AG08395 (cell line): ENCODE data around the gene SETD7.
"Not testable (repeated sequence)": the region's sequence is repeated elsewhere in the genome, so short reads cannot be mapped to it uniquely, and the experiment has no call there.

ENCODE experiments used
- DNase-seq: peaks from one replicate; pipeline ENCODE4 v3.0.0; 2012; ENCODE audit warnings: mixed read lengths, low spot score

SETD7 gene

DNA sequence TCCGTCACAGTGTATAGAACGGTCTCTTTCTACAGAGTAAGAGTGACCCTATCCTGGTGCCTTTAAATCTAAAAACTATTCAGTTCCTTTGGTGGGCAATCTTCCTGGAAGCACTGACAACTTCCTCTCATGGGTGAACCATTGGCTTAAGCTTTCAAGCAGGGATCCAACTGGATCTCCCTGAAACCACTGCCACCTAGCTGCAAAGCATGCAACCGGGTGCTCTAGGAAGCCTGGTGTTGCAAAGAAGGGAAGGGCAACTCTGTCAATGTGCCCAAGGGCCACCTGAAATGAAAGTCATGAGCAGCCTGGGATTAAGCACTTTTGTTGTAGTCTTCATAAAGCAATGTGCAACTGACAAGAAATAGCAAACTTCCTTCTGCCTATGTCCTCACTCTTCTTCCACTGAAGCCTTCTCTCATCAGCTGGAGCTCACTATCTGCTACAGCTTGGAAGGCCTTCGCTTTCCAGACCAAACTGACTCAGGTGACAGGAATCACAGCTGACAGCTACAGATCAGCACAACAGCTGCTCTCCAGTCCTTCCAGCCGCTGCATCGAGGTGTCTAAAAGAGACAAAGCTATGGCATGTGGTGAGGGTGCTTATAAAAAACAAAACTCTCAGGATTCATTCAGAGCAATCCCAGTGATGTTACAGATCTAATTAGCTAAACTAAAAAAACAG lies 46.1 kb downstream of the SETD7 start:
- DNase-seq, result no peak

DNA sequence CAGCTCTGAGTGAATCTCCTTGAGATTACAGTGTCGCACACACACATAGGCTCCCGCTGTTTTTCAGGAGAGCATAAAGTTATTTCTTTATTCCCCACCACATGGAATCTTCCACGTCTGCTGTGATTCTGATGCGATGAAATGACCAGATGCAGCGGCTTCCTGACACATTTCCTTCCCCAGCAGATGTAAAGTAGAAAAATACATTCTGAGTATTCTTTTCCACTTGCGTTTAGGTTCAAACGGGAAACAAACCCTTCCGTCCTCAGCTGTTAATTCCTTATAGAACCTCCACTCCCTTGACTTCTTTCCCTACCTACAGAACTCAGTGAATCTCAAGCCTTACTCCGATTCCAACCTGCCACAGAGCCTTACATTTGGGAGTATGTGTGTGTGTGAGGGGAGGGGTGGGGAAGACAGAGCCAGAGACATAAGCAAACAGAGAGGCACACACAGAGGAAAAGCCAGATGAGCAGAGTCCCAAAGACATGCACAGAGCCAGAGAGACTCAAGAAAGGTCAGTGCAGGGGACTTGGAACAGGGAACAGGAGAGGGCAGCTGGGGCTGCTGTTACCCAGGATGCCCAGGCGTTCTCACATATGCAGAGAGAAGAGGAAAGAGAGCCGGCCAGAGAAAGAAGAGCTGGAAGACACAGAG lies 47.3 kb downstream of the SETD7 start:
- no peak for DNase-seq

DNA sequence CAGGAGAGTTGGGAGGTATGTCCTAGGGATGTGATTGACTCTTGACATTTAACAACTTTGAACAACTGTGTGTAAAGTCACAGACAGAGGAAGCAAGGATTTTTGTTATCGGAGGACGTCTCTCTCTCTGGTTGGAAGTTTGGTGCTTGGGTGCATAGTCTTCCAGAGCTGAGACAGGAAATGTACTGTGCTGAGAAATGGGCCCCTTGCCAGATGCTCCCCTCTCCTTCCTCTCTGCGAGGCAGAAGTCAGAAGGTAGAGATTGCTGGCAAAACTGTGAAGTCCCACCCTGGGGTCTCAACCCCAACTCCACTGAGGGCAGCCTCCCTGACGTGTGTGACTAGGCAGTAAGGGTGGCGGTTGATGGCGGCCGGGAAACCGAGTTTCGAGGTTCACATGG lies 49.2 kb downstream of the SETD7 start:
- DNase-seq, result no peak

DNA sequence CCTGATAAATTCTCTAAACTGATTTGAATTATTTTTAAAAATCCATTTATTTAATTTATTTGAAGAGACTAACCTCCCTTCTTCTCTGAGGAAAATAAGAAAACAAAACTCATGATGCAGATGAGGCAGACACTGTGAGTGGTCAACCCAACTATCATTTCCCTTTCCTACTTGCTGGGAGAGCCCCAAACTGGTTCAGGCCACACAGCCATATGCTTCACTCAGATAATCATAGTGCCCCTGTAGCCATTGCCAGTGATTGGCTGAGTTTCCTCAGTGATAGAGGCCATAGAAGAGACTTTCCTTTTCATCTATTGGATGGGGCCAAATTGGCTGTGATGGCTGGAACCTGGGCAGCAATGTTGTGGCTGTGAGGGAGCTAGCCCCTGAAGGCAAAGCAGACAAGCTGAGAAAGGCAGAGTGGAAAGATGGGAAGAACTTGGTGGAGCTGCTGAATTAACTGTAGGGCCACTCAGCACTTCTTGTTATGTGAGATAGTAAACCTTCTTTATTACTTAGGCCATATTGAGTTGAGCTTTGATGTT lies 52.3 kb downstream of the SETD7 start:
- no peak for DNase-seq

DNA sequence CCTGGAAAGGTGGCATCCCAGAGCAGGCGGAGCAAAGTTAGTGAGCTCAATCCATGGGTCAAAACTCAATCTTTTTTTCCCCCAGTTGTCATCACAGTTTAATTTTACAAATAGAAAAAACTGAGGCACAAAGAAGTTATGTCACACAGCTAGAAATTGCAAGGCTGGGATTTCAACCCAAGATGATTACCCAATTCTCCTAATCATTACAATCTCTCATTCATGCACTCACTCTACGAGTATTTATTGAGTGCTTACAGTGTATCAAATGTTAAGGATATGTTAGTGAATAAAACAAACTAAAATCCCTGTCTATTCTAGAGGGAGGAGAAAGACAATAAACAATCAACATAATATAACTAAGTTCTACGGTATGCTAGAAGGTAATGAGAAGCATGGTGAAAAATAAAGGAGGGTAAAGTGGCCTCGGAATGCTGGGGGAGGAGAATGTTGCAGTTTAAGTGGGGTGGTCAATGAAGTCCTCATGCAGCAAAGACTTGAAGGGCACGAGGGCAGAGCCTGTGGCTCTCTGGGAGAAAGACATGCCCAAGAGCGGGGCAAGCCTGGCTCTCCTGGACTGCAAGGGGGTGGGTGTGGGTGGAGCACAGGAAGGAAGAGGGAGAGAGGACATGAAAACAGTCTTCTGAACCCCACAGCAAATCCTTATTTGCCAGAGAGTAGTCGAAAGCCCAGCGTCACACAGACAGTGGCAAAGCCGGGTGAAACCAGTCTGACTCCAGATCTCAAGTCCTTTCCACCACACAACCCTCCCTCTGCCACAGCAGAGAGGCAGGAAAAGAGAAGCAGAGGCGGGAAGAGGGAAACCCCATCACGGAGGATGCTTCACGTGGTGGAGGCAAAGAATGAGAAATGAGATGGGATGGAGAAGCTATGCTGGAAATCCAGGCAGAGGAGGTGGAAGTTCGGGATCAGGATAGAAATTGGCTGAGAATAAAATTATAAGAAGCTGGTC lies 53.8 kb downstream of the SETD7 start:
- no peak for DNase-seq

DNA sequence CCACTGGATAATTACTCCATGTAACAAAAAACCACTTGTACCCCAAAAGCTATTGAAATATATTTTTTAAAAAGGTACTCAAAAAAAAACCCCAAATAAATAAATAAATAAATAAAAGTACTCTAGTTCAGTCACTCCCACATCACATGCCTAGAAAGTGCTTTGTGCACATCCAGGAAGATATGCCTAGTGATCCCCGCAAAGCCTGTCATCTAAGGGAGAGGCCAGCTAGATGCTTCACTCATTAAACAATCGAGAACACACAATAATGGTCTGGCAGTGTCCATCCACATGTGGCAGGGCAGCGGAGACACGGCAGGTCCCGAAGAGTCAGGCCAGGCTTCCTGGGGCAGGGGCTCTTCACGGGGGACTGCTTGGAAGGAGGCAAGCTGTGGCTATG lies 54.5 kb downstream of the SETD7 start:
- DNase-seq, result no peak

DNA sequence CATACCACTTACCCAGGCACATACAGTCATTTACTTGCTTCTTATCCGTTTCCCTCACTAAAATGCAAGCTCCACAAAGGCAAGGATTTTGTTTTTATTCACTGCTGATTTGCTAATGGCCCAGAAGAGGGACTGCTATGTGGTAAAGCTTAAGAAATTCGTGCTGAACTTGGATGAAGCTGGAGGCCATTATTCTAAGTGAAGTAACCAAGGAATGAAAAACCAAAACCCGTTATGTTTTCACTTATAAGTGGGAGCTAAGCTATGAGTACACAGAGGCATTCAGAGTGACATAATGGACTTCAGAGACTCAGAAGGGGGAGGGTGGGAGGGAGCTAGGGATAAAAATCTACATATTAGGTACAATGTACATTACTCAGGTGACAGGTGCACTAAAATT lies 54.9 kb downstream of the SETD7 start:
- no peak for DNase-seq

DNA sequence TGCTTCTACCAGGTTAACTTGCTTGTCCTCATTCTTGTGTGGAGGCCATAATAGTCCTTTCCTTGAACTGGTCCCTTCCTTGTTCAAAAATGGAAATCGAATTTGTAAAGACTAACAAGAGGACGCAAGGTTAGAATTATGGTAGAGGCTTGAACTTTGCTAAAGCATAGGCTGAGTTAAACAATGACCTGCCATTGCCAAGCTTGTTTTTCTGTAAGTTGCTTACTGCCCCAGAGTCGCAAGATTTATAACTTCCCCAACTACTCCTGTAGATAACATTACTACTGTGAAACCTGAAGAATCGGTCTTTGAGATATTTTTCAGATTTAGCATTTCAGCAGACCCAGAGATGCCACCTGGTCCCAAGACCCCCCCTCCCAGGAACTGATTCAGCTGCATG lies 56.8 kb downstream of the SETD7 start:
- DNase-seq, result no peak

DNA sequence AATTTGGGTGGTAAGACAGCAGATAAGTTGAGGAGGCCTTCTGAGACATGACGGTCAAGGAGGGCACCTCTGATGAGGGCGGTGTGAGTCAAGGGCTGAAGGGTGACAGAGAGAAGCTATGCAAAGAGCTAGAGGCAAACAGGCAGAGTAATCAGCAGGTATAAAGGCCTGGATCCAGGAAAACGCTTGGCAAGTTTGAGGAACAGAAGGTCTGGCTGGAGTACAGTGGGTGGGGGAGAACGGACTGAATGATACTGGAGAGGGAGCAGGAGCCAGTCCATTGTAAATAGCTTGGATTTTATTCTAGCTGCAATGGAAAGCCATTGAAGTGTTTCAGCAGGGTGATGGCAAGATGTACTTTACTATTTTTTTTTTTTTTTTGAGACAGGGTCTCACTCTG lies 62.8 kb downstream of the SETD7 start:
- no peak for DNase-seq

DNA sequence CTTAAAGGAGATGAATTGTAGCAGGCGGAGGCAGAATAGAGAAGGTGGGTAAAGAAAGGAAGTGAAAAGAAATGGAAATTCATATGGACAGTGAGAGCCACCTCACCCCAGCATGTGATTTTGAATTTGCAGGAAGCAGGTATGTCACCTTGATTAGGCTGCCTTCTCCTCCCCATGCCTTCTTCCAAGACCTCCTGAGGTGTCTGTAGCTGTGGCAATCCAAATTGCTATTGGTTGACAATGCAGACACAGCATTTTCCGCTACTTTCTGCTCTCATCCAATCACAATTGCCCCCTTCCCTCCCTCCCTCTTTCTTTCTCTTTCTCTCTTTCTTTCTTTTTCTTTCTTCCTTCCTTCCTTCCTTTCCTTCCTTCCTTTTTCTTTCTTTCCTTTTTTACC lies 63.6 kb downstream of the SETD7 start:
- DNase-seq, result no peak

DNA sequence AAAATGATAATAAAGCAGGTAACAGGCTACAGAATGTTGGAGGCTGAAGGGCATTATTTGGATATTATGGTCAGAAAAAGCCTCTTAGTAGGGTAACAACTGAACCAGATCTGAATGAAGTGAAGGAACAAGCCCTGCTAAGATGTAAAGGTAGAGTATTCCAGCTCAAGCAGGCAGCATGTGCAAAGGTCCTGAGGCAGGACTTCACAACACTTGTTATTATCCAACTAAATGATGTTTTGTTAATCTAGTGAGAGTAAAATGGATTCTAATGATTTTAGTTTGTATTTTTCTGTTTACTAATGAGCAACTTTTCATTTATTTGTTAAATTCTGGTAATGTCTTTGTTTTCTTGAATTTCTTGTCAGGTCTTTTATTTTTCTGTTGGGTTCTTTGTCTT lies 66.4 kb downstream of the SETD7 start:
- DNase-seq, result no peak

DNA sequence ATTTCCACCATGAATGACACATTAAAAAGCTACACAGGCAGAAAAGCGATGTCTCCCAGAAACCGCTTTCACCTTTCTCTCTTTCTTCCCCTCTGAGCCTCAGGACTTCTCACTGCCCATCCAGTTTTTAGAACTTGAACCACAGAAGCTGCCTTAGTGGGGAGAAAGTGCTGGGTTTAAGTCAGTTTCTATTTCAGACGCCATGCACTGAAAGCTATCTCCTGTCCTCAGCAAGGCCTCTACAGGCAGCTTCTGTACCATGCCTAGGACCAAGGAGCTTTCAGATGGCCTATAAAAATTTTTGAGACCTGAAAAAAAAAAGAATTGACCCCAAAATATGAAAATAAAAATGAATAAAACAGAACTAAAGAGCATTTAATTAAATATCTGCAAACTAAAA lies 67.6 kb downstream of the SETD7 start:
- DNase-seq, result no peak

DNA sequence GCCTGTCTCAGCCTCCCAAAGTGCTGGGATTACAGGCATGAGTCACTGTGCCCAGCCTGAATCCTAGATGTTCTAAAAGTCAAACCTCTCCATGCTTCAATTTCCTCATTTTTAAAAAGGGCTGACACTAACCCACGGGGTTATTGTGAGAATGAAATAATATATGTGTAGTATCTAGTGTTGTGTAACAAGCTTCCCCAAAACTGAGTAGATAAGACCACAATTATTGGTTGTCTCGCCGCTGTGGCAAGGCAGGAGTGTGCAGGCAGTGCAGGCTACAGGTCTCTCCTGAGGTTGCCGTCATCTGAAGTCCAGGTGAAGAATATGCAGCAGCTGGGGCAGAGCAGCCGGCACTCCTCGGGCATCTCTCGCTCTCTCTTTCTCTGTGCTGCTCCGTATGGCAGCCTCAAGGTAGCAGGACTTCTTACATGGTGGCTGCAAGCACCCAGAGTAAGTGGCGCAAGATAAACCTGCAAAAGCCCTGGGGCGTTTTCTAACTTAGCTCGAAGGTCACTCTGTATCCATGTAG lies 71.2 kb downstream of the SETD7 start:
- DNase-seq, result no peak

DNA sequence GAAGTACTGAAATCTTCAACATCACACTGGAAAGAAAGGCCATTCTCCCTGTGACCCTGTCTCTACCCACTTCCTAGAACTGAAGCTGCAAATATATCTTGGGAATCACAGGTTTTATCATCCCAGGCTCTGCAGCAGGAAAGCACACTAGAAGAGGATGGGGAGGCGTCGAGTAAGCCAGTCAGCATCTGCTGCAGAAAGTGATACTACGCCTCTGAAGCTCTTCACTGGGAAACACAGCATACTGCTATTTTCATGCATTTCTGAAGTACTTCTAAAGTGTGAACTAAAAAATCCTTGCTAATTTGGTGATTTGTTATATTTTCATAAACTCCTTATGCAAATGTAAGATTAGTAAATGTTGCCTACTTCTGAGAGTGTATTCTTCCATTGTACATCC lies 73.0 kb downstream of the SETD7 start:
- DNase-seq, result no peak

DNA sequence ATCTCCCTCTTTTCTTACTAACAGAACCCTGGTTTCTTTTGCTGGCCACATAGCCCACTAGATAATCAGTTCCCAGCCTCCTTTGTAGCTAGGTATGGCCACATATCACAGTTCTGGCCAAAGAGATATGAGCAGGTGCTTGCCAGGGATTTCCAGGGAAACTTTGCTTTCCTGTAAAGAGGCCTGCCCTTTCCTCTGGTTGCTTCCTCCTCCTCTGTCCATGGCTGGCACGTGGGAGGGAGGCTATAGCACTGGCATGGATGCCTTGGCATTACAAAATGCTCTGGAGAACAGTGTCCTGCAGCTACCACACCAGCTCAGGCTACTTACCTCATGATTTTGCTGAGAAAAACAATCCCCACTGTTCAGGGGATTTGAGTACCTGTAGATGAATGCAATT lies 74.6 kb downstream of the SETD7 start:
- DNase-seq, result no peak

DNA sequence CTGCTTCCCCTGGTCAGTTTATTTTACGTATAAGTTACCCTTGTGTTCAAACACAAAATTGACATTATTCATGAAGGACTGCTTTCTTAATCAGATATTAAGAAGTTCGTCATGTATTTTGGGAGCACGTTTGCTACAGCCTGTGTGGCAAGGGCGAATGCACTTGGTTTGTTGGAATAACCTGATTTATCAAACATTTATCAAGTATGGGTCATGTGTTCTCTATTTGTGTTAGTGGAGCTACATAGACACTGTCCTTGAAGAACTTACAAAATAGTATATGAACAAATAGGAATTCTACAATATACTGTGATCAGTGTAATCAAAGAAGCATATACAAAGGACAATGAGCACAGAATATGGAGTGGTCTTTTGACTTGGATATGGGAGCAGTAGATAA lies 79.7 kb downstream of the SETD7 start:
- DNase-seq, result no peak

DNA sequence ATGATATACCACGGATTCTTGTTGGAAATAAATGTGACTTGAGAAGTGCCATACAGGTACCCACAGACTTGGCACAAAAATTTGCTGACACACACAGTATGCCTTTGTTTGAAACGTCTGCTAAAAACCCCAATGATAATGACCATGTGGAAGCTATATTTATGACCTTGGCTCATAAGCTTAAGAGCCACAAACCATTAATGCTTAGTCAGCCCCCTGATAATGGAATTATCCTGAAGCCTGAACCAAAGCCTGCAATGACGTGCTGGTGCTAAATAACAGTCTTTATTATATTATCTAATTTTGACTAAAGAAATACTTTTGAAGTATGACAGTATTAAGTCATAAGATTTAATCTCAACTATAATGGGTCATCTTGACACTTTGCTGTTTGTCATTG lies 83.2 kb downstream of the SETD7 start:
- no peak for DNase-seq

DNA sequence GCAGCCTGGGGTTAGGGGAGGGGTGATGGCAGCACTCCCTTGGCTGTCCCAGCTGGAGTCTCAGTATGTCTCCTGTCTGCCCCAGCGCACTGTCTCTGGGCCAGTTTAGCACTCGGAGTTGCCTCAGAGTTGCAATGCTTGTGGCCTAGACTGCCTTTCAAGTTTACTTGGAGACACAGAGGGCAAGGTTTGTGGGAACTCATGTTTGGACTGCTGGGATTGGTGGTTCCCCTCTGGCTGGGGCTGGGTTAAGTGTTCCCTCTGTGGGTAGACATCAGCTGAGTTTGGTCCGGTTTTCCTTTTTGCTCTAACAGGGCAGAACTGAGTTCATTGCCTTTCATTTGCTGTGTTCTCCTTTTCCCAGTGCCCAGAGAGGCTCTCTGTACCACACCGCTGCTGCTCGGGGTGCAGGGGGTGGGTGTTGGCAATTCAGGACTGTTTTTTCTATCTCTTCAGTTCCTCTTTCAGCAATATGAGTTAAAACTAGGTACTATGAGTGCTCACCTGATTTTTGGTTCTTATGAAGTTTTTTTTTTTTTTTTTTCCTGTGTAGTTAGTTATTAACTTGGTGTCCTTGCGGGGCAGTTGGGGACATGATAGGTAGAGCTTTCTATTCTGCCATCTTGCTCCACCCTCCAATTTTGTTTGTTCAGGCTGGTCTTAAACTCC lies 84.9 kb downstream of the SETD7 start:
- DNase-seq, result no peak

DNA sequence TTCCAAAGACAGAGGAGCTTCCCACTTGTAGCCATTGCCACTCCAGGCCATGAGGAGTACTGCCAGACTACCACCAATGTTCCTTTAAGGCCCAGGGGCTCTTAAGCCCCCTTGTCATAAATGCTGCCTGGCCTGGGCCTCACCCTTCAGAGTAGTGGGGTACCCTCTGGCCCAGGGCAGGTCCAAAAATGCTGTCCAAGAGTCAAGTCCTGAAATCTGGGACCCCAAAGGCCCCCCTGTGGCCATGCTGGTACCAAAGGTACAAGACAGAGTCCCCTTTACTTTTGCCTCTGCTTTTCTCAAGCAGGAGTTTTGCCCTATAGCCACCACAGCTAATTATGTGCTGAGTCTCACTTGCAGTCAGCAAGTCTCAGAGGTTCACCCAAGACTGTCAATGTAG lies 85.7 kb downstream of the SETD7 start:
- no peak for DNase-seq

DNA sequence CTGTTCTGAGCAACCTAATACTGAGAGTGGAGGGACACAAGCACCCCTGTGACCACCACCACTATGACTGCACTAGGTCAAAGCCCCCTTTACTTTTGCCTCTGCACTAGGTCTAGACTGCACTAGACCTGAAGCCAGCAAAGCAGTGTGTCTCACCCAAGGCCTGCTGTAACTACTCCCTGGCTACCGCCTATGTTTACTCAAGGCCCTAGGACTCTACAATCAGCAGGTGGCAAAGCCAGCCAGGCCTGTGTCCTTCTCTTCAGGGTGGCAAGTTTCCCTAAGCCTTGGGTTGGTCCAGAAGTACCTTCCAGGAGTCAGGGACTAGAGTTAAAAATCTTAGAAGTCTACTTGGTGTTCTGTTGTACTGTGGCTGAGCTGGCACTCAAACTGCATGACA lies 86.2 kb downstream of the SETD7 start:
- DNase-seq, result no peak

DNA sequence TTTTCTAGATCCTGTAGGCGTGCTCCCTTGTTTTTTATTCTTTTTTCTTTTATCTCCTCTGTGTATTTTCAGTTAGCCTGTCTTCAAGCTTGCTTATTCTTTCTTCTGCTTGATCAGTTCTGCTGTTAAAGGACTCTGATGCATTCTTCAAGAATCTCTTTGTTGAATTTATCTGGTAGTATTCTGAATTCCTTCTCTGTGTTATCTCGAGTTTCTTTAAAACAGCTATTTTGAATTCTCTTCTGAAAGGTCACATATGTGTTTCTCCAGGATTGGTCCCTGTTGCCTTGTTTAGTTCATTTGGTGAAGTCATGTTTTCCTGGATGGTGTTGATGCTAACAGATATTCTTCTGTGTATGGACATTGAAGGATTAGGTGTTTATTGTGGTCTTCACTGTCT lies 86.8 kb downstream of the SETD7 start:
- DNase-seq, result no peak

DNA sequence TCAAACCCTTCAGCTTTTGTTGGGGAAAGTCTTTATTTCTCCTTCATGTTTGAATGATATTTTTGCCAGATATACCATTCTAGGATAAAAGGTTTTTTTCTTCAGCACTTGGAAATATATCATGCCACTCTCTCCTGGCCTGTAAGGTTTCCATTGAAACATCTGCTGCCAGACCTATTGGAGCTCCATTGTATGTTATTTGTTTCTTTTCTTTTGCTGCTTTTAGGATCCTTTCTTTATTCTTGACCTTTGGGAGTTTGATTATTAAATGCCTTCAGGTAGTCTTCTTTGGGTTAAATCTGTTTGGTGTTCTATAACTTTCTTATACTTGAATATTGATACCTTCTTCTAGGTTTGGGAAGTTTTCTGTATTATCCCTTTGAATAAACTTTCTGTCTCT lies 87.3 kb downstream of the SETD7 start:
- DNase-seq, result not testable (repeated sequence)
